HEK293 (cell line): ENCODE measurements around the gene SH3PXD2B.

Source experiments
- ATF2 ChIP-seq: fragments of 450-650 bp; formaldehyde crosslinking; IDR thresholded peaks from 2 replicates; pipeline ENCODE4 v1.5.1; 2016; ENCODE audit warnings: missing biosample characterization, missing genetic modification characterization, low read depth
- ELK4 ChIP-seq: IDR thresholded peaks from 2 replicates; pipeline ENCODE4 v1.6.1; 2011; ENCODE audit warnings: mild to moderate bottlenecking, low read depth, low read length, borderline replicate concordance
- KLF10 ChIP-seq: fragments of 450-650 bp; IDR thresholded peaks from 2 replicates; pipeline ENCODE4 v1.5.1; 2018; ENCODE audit warnings: missing biosample characterization, mild to moderate bottlenecking, missing genetic modification characterization
- PATZ1 ChIP-seq: fragments of 450-650 bp; formaldehyde crosslinking; IDR thresholded peaks from 2 replicates; pipeline ENCODE4 v1.5.1; 2016; ENCODE audit warnings: missing biosample characterization, missing genetic modification characterization
- ZBTB21 ChIP-seq: fragments of 450-650 bp; formaldehyde crosslinking; IDR thresholded peaks from 2 replicates; pipeline ENCODE4 v1.5.1; 2017; ENCODE audit warnings: missing biosample characterization, missing genetic modification characterization
- ZEB2 ChIP-seq: fragments of 450-650 bp; formaldehyde crosslinking; IDR thresholded peaks from 2 replicates; pipeline ENCODE4 v1.5.1; 2016; ENCODE audit warnings: missing biosample characterization, missing genetic modification characterization
- ZFP69B ChIP-seq: fragments of 450-650 bp; formaldehyde crosslinking; IDR thresholded peaks from 2 replicates; pipeline ENCODE4 v1.5.1; 2016; ENCODE audit warnings: missing biosample characterization, missing genetic modification characterization
- ZNF132 ChIP-seq: fragments of 450-650 bp; formaldehyde crosslinking; IDR thresholded peaks from 2 replicates; pipeline ENCODE4 v1.5.1; 2017; ENCODE audit warnings: missing biosample characterization, missing genetic modification characterization, borderline replicate concordance
- ZNF214 ChIP-seq: fragments of 450-650 bp; formaldehyde crosslinking; IDR thresholded peaks from 2 replicates; pipeline ENCODE4 v1.5.1; 2017; ENCODE audit warnings: missing biosample characterization, mild to moderate bottlenecking, missing genetic modification characterization, borderline replicate concordance
- ZNF239 ChIP-seq: fragments of 450-650 bp; formaldehyde crosslinking; IDR thresholded peaks from 2 replicates; pipeline ENCODE4 v1.5.1; 2016; ENCODE audit warnings: missing biosample characterization, missing genetic modification characterization
- ZNF324 ChIP-seq: fragments of 450-650 bp; formaldehyde crosslinking; IDR thresholded peaks from 2 replicates; pipeline ENCODE4 v1.5.1; 2016; ENCODE audit warnings: missing biosample characterization, missing genetic modification characterization
- ZNF335 ChIP-seq: fragments of 450-650 bp; formaldehyde crosslinking; conservative IDR thresholded peaks from 2 replicates; pipeline ENCODE4 v1.5.1; 2016; ENCODE audit warnings: missing biosample characterization, missing genetic modification characterization
- ZNF518A ChIP-seq: fragments of 450-650 bp; formaldehyde crosslinking; conservative IDR thresholded peaks from 2 replicates; pipeline ENCODE4 v1.5.1; 2016; ENCODE audit warnings: low read depth, missing biosample characterization, missing genetic modification characterization
- ZNF610 ChIP-seq: fragments of 450-650 bp; formaldehyde crosslinking; IDR thresholded peaks from 2 replicates; pipeline ENCODE4 v1.5.1; 2016; ENCODE audit warnings: missing biosample characterization, missing genetic modification characterization, borderline replicate concordance
- ZNF692 ChIP-seq: fragments of 450-650 bp; formaldehyde crosslinking; IDR thresholded peaks from 2 replicates; pipeline ENCODE4 v1.5.1; 2016; ENCODE audit warnings: missing biosample characterization, missing genetic modification characterization

The SH3PXD2B gene

GRCh38 chr5:172361566-172362238 lies 92.6 kb downstream of the SH3PXD2B start (continued):
- TF ChIP-seq PATZ1 (tag by site-specific recombination), result peak; percentile 46
- TF ChIP-seq ZNF214, result no peak
- TF ChIP-seq KLF10 (tag by site-specific recombination), result no peak
- no peak for TF ChIP-seq ELK4
- no peak for TF ChIP-seq ZNF324 (tag by site-specific recombination)
- no peak for TF ChIP-seq ZNF239 (tag by site-specific recombination)
- peak; percentile 24; the same call in 1 of the 2 replicates for TF ChIP-seq ZFP69B (tag by site-specific recombination)
- TF ChIP-seq ATF2 (tag by site-specific recombination), result no peak
- TF ChIP-seq ZNF610 (tag by site-specific recombination), result peak; percentile 45; the same call in 1 of the 2 replicates
- TF ChIP-seq ZNF518A, result peak; percentile 60; the same call in 1 of the 2 replicates
- peak; percentile 45; the same call in 1 of the 2 replicates for TF ChIP-seq ZEB2 (tag by site-specific recombination)
- TF ChIP-seq ZNF692 (tag by site-specific recombination), result 0 out of 2 replicates have a peak, but pooled peaks have one; percentile 45
- no peak for TF ChIP-seq ZNF132 (tag by site-specific recombination)
- 0 out of 2 replicates have a peak, but pooled peaks have one; percentile 8 for TF ChIP-seq ZBTB21 (tag by site-specific recombination)
- peak; percentile 43 for TF ChIP-seq ZNF335 (tag by site-specific recombination)
